ENCODE data around the gene DCP1A.
A peak's percentile ranks its signal among the peaks of the same experiment; 100 is the strongest.
"Not testable (repeated sequence)": the region's sequence is repeated elsewhere in the genome, so short reads cannot be mapped to it uniquely, and the experiment has no call there.

- peak; percentile 86 for TF ChIP-seq CTCF (conservative IDR thresholded peaks at IDR 0.05)
- not testable (repeated sequence) for TF ChIP-seq ZFX (IDR thresholded peaks at IDR 0.05)
Observed at GRCh38 chr3:53299611-53300023, 47.7 kb downstream of the DCP1A start.
